OCI-LY1 (cell line): Measurements from ENCODE around the gene SNX27.

Experiments used
- EZH2 ChIP-seq: fragments of 200-600 bp; sonication (generic), shearing (Covaris generic); IDR thresholded peaks from 2 replicates; pipeline ENCODE4 v1.8.0; 2017; ENCODE audit warnings: borderline replicate concordance, mixed run types, mild to moderate bottlenecking, antibody characterized with exemption, low read length, moderate library complexity, mixed read lengths
- TF ChIP-seq, protein P1 (sequence below): fragments of 200-600 bp; sonication (generic), shearing (Covaris generic); IDR thresholded peaks from 2 replicates; pipeline ENCODE4 v1.5.1; 2017; ENCODE audit warnings: mild to moderate bottlenecking, antibody characterized with exemption, low read length, moderate library complexity, mixed read lengths

DNA sequence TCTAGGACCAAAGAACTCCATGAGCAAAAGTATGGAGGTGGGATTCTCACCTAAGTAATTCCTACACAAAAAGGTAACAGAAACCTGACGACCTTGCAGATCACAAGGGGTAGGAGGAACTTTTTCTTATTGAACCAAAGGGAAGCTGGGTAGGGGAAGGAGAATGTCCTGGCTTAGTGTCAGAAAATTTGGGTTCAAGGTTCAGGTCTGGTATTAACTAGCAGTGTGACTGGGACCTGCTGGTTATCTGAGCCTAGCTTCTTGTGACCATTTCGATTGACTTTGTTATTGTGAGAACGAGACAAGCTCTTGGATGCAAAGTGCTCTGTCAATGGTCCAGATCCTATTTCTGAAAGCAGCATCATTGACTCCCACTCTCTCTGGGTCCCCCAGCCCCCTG lies 5.0 kb upstream of the SNX27 start:
- TF ChIP-seq, protein P1, sequence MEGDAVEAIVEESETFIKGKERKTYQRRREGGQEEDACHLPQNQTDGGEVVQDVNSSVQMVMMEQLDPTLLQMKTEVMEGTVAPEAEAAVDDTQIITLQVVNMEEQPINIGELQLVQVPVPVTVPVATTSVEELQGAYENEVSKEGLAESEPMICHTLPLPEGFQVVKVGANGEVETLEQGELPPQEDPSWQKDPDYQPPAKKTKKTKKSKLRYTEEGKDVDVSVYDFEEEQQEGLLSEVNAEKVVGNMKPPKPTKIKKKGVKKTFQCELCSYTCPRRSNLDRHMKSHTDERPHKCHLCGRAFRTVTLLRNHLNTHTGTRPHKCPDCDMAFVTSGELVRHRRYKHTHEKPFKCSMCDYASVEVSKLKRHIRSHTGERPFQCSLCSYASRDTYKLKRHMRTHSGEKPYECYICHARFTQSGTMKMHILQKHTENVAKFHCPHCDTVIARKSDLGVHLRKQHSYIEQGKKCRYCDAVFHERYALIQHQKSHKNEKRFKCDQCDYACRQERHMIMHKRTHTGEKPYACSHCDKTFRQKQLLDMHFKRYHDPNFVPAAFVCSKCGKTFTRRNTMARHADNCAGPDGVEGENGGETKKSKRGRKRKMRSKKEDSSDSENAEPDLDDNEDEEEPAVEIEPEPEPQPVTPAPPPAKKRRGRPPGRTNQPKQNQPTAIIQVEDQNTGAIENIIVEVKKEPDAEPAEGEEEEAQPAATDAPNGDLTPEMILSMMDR = no peak
- no peak for TF ChIP-seq EZH2
